GM23338 (cell line): Measurements from ENCODE around the gene CPNE8.

Source experiments
- CTCF ChIP-seq, 2 experiments: fragments of 200-600 bp in 1 of 2; sonication (generic) in 1 of 2; conservative IDR thresholded peaks; 2 replicates each; pipeline versions ENCODE4 v1.5.1 to v1.6.1; 2016 to 2017; ENCODE audit warnings: antibody characterized with exemption in 2 of 2, low read depth in 2 of 2, mild to moderate bottlenecking in 2 of 2, moderate library complexity in 1 of 2
- EZH2 ChIP-seq: fragments of 200-600 bp; sonication (generic); IDR thresholded peaks from one replicate; pipeline ENCODE4 v1.8.0; 2017; ENCODE audit warnings: antibody characterized with exemption, mild to moderate bottlenecking, low read depth; ENCODE audit not compliant: unreplicated experiment
- EZH2phosphoT487 ChIP-seq: fragments of 200-600 bp; sonication (generic); IDR thresholded peaks from one replicate; pipeline ENCODE4 v1.8.1; 2018; ENCODE audit warnings: antibody characterized with exemption; ENCODE audit not compliant: unreplicated experiment

- TF ChIP-seq CTCF (conservative IDR thresholded peaks at IDR 0.05; ENCODE audit: low read depth in 2 of 2) (no peak), EZH2 (no peak), EZH2phosphoT487 (no peak)
Measured at GRCh38 chr12:38919191-38919590, 13.8 kb upstream of the CPNE8 start.
